HCT116 (cell line): ENCODE data around the gene ATP8A2. TPM values are rescaled to one million over a fixed set of nuclear protein-coding genes. Genes with fewer than 3 reads are reported as not detected.

ENCODE experiments used
- ATAC-seq: fragments of 200-7000 bp; cut with Tn5 transposase; 2 replicates; pipeline ENCODE4 v1.9.1; 2020; ENCODE audit warnings: mild to moderate bottlenecking, moderate library complexity
- BruUV-seq: library from RNA; stranded (reverse); fragments of 400-500 nt; replicated peaks from 2 replicates; lab custom pipeline; 2021; lab: Mats Ljungman, UMichigan
- CTCF ChIA-PET: fragments of 300-600 bp; sonication (Branson Sonifier 250); formaldehyde crosslinking; loops from one replicate; lab custom pipeline; 2021; ENCODE audit warnings: antibody characterized with exemption; lab: Charles Lee
- POLR2A ChIA-PET: fragments of 300-600, 350-600 bp; sonication (Branson Sonifier 250); formaldehyde crosslinking; loops from one replicate; lab custom pipeline; 2021; ENCODE audit warnings: antibody characterized with exemption; lab: Charles Lee
- RAD21 ChIA-PET, 2 experiments: fragments of 300-600 bp; sonication (Branson Sonifier 250); formaldehyde crosslinking; loops; one replicate each; lab custom pipeline; 2023; ENCODE audit warnings: low total read pairs in 2 of 2; ENCODE audit not compliant: uncharacterized antibody in 2 of 2, unreplicated experiment in 2 of 2, low non-redundant PET in 1 of 2; lab: Charles Lee
- DNase-seq: peaks from one replicate; pipeline ENCODE4 v3.0.0-alpha.2; 2010; ENCODE audit warnings: low read depth, low spot score
- H2AFZ ChIP-seq: fragments of 200-600 bp; shearing (Covaris generic), sonication (generic); 2 replicates; pipeline ENCODE4 v1.6.1; 2017; ENCODE audit warnings: low read depth, mixed run types, mixed read lengths, antibody characterized with exemption, low read length; ENCODE audit not compliant: poor library complexity, severe bottlenecking
- H3K27ac ChIP-seq: 2 replicates; pipeline ENCODE4 v1.5.1; 2012; ENCODE audit warnings: low read depth, low read length
- H3K27me3 ChIP-seq: fragments of 200-600 bp; sonication (generic); 2 replicates; pipeline ENCODE4 v1.6.1; 2016; ENCODE audit warnings: mixed run types, low read length, mixed read lengths; ENCODE audit not compliant: insufficient read depth
- H3K36me3 ChIP-seq, 2 experiments: fragments of 200-500 bp in 1 of 2; fragments of 200-600 bp in 1 of 2; sonication (Bioruptor generic) in 1 of 2; sonication (generic) in 1 of 2; 2 replicates each; pipeline versions ENCODE4 v1.5.1 to v1.6.1; 2014 to 2016; ENCODE audit warnings: low read length in 2 of 2, inconsistent platforms in 1 of 2, mixed read lengths in 1 of 2, mixed run types in 1 of 2; ENCODE audit not compliant: insufficient read depth in 2 of 2, control insufficient read depth in 1 of 2
- H3K4me1 ChIP-seq, 2 experiments: fragments of 200-600 bp in 1 of 2; sonication (generic) in 1 of 2; 2 replicates each; pipeline versions ENCODE4 v1.5.1 to v1.6.1; 2012 to 2017; ENCODE audit warnings: low read length in 2 of 2, inconsistent platforms in 1 of 2, mild to moderate bottlenecking in 1 of 2, mixed read lengths in 1 of 2, mixed run types in 1 of 2, moderate library complexity in 1 of 2; ENCODE audit not compliant: insufficient read depth in 2 of 2, control insufficient read depth in 1 of 2
- H3K4me2 ChIP-seq: fragments of 200-600 bp; sonication (generic); 2 replicates; pipeline ENCODE4 v1.6.1; 2017; ENCODE audit warnings: mixed run types, low read length, mixed read lengths
- H3K4me3 ChIP-seq, 2 experiments: fragments of 200-600 bp in 1 of 2; sonication (generic) in 1 of 2; replicated peaks in 1 of 2; 2 replicates each; pipeline ENCODE4 v1.5.1; 2011 to 2016; ENCODE audit warnings: low read length in 2 of 2, control low read depth in 1 of 2, low read depth in 1 of 2, mild to moderate bottlenecking in 1 of 2, mixed read lengths in 1 of 2, mixed run types in 1 of 2
- H3K79me2 ChIP-seq: fragments of 200-600 bp; sonication (generic); 2 replicates; pipeline ENCODE4 v1.6.1; 2017; ENCODE audit warnings: mild to moderate bottlenecking, mixed run types, low read length, moderate library complexity, mixed read lengths; ENCODE audit not compliant: insufficient read depth
- H3K9ac ChIP-seq: fragments of 200-600 bp; sonication (generic); 2 replicates; pipeline ENCODE4 v1.6.1; 2016; ENCODE audit warnings: low read length, mixed read lengths
- H3K9me2 ChIP-seq: fragments of 200-600 bp; sonication (generic), shearing (Covaris generic); 2 replicates; pipeline ENCODE4 v1.6.1; 2017; ENCODE audit warnings: mixed run types, mild to moderate bottlenecking, moderate library complexity; ENCODE audit not compliant: insufficient read depth
- H3K9me3 ChIP-seq, 2 experiments: fragments of 200-500 bp in 1 of 2; fragments of 200-600 bp in 1 of 2; sonication (Bioruptor generic) in 1 of 2; sonication (generic) in 1 of 2; 2 replicates each; pipeline ENCODE4 v1.6.1; 2014 to 2017; ENCODE audit warnings: low read length in 2 of 2, mixed read lengths in 2 of 2, inconsistent platforms in 1 of 2, low read depth in 1 of 2, mild to moderate bottlenecking in 1 of 2, mixed run types in 1 of 2, moderate library complexity in 1 of 2; ENCODE audit not compliant: control insufficient read depth in 1 of 2, insufficient read depth in 1 of 2
- H4K20me1 ChIP-seq: fragments of 200-600 bp; sonication (generic), shearing (Covaris generic); 2 replicates; pipeline ENCODE4 v1.6.1; 2017; ENCODE audit warnings: mixed run types, mild to moderate bottlenecking, moderate library complexity; ENCODE audit not compliant: insufficient read depth
- EGR1 ChIP-seq: IDR thresholded peaks from 2 replicates; pipeline ENCODE4 v1.6.1; 2012; ENCODE audit warnings: low read depth
- EZH2 ChIP-seq: fragments of 200-600 bp; sonication (generic); IDR thresholded peaks from 2 replicates; pipeline ENCODE4 v1.6.1; 2017; ENCODE audit warnings: antibody characterized with exemption, mixed run types
- EZH2phosphoT487 ChIP-seq: fragments of 200-600 bp; IDR thresholded peaks from 2 replicates; pipeline ENCODE4 v1.6.1; 2018; ENCODE audit warnings: antibody characterized with exemption, borderline replicate concordance
- POLR2A ChIP-seq: IDR thresholded peaks from 2 replicates; pipeline ENCODE4 v1.7.0; 2011; ENCODE audit warnings: borderline replicate concordance; ENCODE audit not compliant: insufficient read depth, insufficient read length; ENCODE audit errors: extremely low read depth
- REST ChIP-seq: IDR thresholded peaks from 2 replicates; pipeline ENCODE4 v1.6.1; 2012; ENCODE audit warnings: low read depth
- YY1 ChIP-seq: IDR thresholded peaks from 2 replicates; pipeline ENCODE4 v1.6.1; 2011; ENCODE audit warnings: low read length, low read depth, moderate library complexity, mild to moderate bottlenecking; ENCODE audit not compliant: insufficient replicate concordance; ENCODE audit errors: extremely low read depth
- ZFX ChIP-seq: fragments of 450-650 bp; IDR thresholded peaks from 2 replicates; pipeline ENCODE4 v1.6.1; 2017
- ZNF274 ChIP-seq: fragments of 200-500 bp; sonication (Bioruptor generic); IDR thresholded peaks from 2 replicates; pipeline ENCODE4 v1.6.1; 2014; ENCODE audit warnings: mild to moderate bottlenecking, low read depth, low read length, inconsistent platforms
- intact Hi-C: fragments of 100-400 bp; cut with micrococcal nuclease; formaldehyde crosslinking; loops from 2 replicates; pipeline ENCODE4 v1.10.0; 2022
- total RNA-seq: library from RNA; stranded (reverse); gene quantifications from one replicate; pipeline ENCODE4 v1.2.1, GENCODE V29; 2021; ENCODE audit not compliant: unreplicated experiment

The ATP8A2 gene
- total RNA-seq, 1 experiment from 2014 or later, result not detected

DNA sequence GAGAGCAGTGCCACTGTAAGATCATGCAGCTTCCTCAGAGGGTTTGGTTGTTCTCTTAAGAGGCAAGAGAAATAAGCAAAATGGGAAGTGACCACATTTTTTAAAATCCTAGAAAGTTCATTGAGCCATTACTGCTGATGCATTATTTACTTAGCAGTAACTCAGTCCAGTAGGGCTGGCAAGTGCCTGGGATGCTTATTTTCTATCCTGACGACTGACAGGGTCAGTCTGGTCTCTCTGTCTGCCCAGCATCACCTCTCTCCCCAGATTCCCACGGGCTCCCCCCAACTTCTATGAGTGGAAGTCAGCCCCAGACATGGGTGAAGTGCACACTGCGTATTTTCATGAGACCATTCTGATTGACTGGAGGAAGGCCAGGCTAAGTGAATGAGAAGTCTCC lies 669.7 kb downstream of the ATP8A2 start:
- Histone ChIP-seq H3K79me2 (no peaks in the 10 kb centered on the region), H3K9ac (no peak overlapping the region), H3K9me2 (no peaks in the 10 kb centered on the region), H3K4me1 (no peaks in the 10 kb centered on the region), H3K4me2 (no peak overlapping the region), H3K9me3 (no peaks in the 10 kb centered on the region), H3K4me3 (no peak overlapping the region), H4K20me1 (no peaks in the 10 kb centered on the region), H3K27ac (no peak overlapping the region), H2AFZ (no peak overlapping the region), H3K27me3 (peaks cover 41% of the 10 kb centered on the region), H3K36me3 (no peaks in the 10 kb centered on the region)
- intact Hi-C loops, result no loop called here
- DNase-seq, result no peak
- ChIA-PET RAD21 (no interaction called here), POLR2A (no interaction called here), CTCF (no interaction called here)
- no peak for ATAC-seq
- TF ChIP-seq YY1, result no peak
- TF ChIP-seq POLR2A, result no peak
- no peak for TF ChIP-seq EZH2
- TF ChIP-seq EGR1, result no peak
- no peak for TF ChIP-seq ZFX
- TF ChIP-seq EZH2phosphoT487, result no peak
- BruUV-seq, result no TSS peak

DNA sequence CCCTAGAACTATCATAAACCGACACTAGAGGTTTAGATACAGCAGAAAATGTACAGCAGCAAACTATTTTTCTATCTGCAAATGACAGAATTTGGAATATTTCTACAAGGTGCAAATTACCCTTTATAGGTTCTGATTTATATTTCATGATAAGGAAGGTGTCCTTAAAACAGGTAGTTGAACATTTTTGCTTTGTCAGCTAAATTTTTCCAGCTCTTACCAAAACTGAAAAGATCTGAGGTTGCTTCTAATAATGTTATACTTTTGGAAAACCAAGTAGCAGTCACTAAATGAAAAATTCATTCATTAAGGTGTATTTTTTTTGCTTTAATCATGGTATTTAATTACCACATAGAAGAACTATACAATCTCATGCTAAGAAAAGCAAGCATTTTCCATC lies 671.0 kb downstream of the ATP8A2 start:
- Histone ChIP-seq H3K36me3 (no peaks in the 10 kb centered on the region), H3K27me3 (peaks cover 40% of the 10 kb centered on the region), H3K9me2 (no peaks in the 10 kb centered on the region), H3K27ac (no peak overlapping the region), H2AFZ (no peak overlapping the region), H3K4me2 (no peak overlapping the region), H3K4me3 (no peak overlapping the region), H3K9me3 (no peaks in the 10 kb centered on the region), H3K4me1 (no peaks in the 10 kb centered on the region), H3K79me2 (no peaks in the 10 kb centered on the region), H4K20me1 (no peaks in the 10 kb centered on the region), H3K9ac (no peak overlapping the region)
- ChIA-PET RAD21 (no interaction called here), POLR2A (no interaction called here), CTCF (no interaction called here)
- no peak for TF ChIP-seq REST
- TF ChIP-seq ZNF274, result no peak
- no TSS peak for BruUV-seq
- DNase-seq (no peak), ATAC-seq (no peak)
- intact Hi-C loops, result no loop called here
